Stimulated activated CD4-positive, alpha-beta T cell treated with anti-CD3 and anti-CD28 coated beads, TNF-alpha, amount 100 ng/mL, for 24 hours (primary cell): ENCODE data around the gene TWIST1.

Experiments used
- DNase-seq, 3 experiments: peaks; one replicate each; pipeline ENCODE4 v3.0.0-alpha.2; 2020; ENCODE audit warnings: low read depth in 3 of 3

The TWIST1 gene

DNA sequence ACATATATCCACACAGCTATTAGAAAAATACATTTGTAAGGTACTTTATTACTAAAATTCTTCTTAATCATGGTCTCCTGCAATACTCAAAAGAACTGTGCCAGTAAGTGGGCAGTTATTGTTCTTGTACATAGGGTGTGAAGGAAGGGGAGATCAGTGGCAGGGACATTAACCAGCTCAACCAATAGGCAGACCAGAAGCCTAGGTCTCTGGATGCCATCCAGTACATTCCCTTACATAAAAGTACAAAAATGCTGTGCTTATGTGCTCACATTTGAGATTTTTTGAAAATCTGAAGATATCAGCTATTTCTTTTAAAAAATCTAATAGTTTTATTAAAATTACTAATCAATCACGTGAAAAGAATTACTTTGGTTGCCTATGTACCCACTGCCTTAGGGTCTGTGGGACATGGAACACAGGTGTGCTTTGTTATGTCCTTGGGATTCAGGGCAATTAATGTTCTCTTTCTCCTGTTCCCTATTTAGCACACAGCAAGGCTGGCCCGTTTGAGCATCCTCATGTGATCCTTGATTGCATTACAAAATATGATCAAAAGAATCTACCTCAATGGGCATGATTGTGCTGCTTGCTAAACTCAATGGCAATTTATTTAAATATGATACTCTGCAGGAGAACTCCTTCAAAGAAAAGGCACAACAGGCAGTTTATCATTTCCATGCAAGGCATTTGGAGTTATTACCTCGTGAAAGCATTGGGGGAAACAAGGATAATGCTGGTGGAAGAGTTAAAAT lies 22.7 kb downstream of the TWIST1 start:
- no peak for DNase-seq

DNA sequence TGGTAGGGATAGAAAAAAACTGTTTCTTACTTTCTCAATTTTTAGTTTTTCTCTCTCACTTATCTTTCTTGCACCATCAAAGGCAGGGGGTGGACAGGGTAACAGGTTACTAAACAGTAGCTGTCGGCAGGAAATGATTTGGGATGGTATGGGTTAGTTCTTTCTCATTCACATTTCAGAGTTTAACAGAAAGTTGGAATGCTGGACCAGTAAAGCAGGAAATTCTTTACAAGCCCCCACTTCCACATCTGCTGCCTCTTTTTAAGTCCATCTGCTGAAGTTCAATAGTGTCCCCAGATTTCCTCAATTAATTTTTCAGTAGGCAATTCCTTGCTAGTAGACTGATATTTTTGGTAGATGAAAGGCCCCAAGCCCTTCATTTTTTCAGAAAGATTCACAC lies 23.3 kb downstream of the TWIST1 start:
- no peak for DNase-seq

DNA sequence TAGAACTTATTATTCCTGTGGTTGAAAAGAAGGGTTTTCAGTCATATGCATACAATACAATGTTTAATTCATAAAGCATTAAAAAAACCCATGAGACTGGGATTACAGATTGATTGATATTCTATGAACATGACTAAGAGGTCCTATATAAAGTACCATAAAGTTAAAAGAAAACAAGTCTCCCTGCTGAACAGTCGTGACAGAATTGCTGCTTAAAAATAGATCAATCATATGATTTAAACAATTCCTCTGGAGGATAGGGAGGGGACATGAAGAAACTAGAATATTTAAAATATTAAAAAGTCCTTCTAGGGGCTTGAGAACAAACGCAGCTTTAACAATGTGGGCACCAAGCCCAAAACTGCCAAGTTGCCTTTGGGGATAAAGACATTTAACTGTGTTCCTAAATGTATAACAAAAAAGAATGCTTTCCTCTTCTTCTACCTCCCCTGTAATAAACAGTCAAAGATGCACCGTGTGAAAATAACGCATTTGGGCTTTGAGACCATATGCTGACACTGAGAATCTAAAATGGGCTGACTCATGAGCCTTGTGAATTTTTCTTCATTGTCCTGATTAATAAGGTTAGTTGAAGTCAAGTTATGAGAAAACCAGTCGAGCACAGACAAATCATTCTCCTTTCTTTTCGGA lies 25.8 kb downstream of the TWIST1 start:
- no peak for DNase-seq

DNA sequence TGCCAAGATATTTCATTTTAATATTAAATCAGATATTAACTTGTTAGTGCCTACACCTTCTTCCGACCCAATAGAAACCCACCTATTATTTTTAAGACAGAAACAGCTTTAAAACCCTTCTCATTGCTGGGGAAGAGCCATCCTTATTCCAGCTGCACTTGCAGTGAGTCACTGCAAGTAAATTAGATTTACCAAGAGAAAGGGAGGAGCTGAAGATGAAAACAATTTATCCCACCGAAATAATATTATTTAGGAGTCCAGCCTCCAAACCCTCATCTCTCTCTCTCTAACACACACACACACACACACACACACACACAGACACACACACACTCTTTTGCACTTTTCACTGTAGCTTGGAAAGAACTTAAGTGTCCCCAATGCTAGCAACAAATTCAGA lies 26.9 kb downstream of the TWIST1 start:
- no peak for DNase-seq

DNA sequence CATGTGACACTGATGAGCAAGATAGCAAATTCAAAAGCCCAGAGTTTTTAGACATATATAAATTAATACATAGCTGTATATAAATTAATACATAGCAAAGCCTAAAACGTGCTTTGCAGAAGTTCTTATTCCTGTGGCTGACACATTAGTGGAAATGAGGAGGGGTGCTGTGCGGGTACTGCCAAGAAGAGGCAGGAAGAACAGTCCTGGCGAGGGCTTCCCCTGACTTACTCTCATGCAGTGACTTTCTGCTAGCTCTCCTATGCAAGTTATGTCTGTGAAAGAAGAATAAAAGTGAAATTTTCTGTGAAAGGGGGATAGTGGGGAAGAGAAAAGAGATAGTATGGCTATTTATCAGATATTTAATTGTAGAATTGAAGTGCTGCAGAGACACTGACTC lies 27.6 kb downstream of the TWIST1 start:
- DNase-seq: no peak

DNA sequence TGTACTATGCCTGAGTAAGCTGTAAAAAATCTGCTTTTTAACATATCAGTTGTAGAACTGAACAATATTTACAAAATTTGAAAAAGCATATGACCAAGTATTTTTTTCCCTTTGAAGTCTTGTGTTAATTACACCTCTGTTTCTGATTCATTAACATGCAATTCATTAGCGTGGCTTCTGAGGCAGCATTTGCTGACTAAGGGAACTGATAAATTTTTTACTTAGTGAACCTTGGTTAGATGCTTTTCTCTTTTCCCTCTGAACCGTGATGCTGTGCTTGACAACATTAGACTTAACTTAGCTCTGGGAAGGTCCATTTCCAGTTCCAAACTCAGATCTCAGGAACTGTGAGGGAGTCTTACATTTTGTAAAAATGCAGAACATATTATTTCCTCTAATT lies 28.1 kb downstream of the TWIST1 start:
- no peak for DNase-seq

DNA sequence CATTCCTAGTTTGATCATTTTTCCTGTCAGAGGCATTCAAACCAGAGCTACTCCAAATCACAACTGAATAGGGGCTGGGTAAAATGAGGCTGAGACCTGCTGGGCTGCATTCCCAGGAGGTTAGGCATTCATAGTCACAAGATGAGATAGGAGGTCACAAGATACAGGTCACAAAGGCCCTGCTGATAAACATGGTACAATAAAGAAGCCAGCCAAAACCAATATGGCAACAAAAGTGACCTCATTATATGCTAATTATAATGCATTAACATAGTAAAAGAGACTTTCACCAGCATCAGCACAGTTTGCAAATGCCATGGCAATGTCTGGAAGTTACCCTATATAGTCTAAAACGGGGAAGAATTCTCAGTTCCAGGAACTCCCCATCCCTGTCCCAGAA lies 37.3 kb downstream of the TWIST1 start:
- no peak for DNase-seq

DNA sequence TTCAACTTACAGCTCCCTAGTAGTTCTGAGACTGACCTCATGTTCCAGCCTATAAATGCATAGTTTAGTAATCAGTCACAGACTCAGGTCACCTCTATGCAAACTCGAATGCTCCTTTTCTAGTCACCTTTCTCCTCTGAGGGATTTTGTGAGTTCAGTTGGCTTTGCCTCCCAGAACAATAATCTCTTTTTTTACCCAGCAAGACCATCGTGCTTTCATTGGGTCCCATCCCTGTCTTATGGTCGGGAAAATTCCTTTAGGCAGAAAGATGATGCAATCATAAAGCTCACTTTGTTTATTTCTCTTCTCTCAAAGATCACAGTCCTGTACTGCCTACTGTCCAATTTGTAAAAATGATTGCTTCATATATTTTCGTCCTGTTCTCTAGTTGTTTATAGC lies 38.4 kb downstream of the TWIST1 start:
- DNase-seq: no peak

DNA sequence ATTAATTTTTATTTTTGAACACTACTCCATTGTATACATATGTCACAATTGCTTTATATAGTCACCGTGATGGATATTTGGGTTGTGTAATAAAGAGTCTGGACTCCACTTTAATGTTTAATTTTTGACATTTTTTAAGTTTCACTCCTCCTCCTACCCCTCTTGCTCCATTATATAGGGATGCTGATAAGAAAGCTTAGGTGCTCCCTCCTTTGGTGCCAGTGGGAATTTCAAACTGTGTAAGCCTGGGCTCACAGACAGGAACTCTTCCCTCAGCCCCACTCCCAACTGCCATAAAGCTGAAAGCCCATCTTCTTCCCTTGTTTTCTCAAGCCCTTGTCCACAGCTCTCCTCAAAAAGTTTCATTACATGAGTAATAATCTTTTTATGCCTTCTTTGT lies 47.6 kb downstream of the TWIST1 start:
- no peak for DNase-seq

DNA sequence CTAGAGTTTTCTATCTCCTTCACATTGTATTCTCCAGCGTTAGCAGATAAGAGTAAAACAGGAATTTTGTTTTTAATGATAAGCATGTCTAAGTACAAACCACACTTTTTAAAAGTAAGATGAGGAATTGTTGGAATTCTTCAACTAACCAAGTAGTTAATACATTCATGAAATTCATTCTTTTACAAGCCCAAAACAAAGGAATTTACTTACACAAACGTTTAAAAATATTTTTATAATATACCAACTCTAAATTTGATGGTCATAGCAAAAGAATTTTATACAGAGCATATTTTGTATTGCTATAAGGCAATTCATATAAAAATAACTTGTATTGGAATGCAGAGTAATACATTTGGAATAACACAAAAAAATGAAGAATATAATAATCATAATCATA lies 51.3 kb downstream of the TWIST1 start:
- no peak for DNase-seq
